Duodenal mucosa (tissue), 2 donors: Measurements from ENCODE around the gene NUTM2D.
"Not testable (repeated sequence)": the region's sequence is repeated elsewhere in the genome, so short reads cannot be mapped to it uniquely, and the experiment has no call there.

Experiments used
- H3K27ac ChIP-seq: one replicate; pipeline ENCODE4 v1.7.0; 2013; ENCODE audit warnings: low read depth, low read length
- H3K27me3 ChIP-seq, 2 donors: one replicate each; pipeline ENCODE4 v1.7.0; 2013; ENCODE audit warnings: low read length in 2 of 2, control low read depth in 1 of 2; ENCODE audit not compliant: insufficient read depth in 2 of 2, control insufficient read depth in 1 of 2
- H3K36me3 ChIP-seq, 2 donors: one replicate each; pipeline ENCODE4 v1.7.0; 2013; ENCODE audit warnings: low read length in 2 of 2, control low read depth in 1 of 2; ENCODE audit not compliant: insufficient read depth in 2 of 2, control insufficient read depth in 1 of 2
- H3K4me1 ChIP-seq, 2 donors: one replicate each; pipeline ENCODE4 v1.7.0; 2013; ENCODE audit warnings: low read length in 2 of 2, control low read depth in 1 of 2; ENCODE audit not compliant: insufficient read depth in 2 of 2, control insufficient read depth in 1 of 2
- H3K4me3 ChIP-seq, 2 donors: one replicate each; pipeline ENCODE4 v1.7.0; 2013; ENCODE audit warnings: low read length in 2 of 2, low read depth in 1 of 2
- H3K9ac ChIP-seq, 2 donors: one replicate each; pipeline ENCODE4 v1.7.0; 2013; ENCODE audit warnings: low read length in 2 of 2, low read depth in 1 of 2
- H3K9me3 ChIP-seq, 2 donors: one replicate each; pipeline ENCODE4 v1.7.0; 2013; ENCODE audit warnings: low read length in 2 of 2, control low read depth in 1 of 2; ENCODE audit not compliant: control insufficient read depth in 1 of 2

Gene NUTM2D

DNA sequence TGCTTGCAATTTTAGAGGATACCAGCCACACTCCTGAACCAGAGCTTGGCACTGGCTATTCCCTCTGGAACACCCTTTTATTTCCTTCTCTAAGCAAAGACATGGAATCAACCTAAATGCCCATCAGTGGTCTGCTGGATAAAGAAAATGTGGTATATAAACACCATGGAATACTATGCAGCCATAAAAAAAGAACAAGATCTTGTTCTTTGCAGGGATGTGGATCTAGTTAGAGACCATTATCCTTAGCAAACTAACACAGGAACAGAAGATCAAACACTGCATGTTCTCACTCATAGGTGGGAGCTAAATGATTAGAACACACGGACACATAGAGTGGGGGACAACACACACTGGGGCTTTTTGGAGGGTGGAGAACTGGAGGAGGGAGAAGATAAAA lies 56.4 kb downstream of the NUTM2D start:
- not testable (repeated sequence) for H3K9me3 ChIP-seq, H3K9ac ChIP-seq, H3K4me3 ChIP-seq, H3K4me1 ChIP-seq, H3K27me3 ChIP-seq, H3K27ac ChIP-seq, H3K36me3 ChIP-seq
